HEK293T (cell line): ENCODE data around the gene NBAS.

Experiments used
- CTCF ChIA-PET: fragments of 350-600 bp; formaldehyde crosslinking; extraction: SDS; loops from one replicate; lab custom pipeline; 2021; ENCODE audit warnings: antibody characterized with exemption, inconsistent platforms; lab: Yijun Ruan, JAX
- POLR2A ChIA-PET: fragments of 350-600 bp; formaldehyde crosslinking; extraction: SDS; loops from one replicate; lab custom pipeline; 2020; ENCODE audit warnings: antibody characterized with exemption, inconsistent platforms; lab: Yijun Ruan, JAX
- DNase-seq: peaks from one replicate; pipeline ENCODE4 v3.0.0; 2012; ENCODE audit warnings: mixed read lengths; ENCODE audit errors: extremely low spot score
- ARNT ChIP-seq: fragments of 450-650 bp; IDR thresholded peaks from 2 replicates; pipeline ENCODE4 v1.6.1; 2017; ENCODE audit warnings: mild to moderate bottlenecking
- BHLHE40 ChIP-seq: fragments of 450-650 bp; IDR thresholded peaks from 2 replicates; pipeline ENCODE4 v1.6.1; 2016; ENCODE audit warnings: mild to moderate bottlenecking, moderate library complexity, borderline replicate concordance
- CTBP1 ChIP-seq: fragments of 450-650 bp; IDR thresholded peaks from 2 replicates; pipeline ENCODE4 v1.6.1; 2016; ENCODE audit warnings: borderline replicate concordance
- ELF4 ChIP-seq: fragments of 450-650 bp; IDR thresholded peaks from 2 replicates; pipeline ENCODE4 v1.6.1; 2017; ENCODE audit warnings: antibody characterized with exemption
- FOXA1 ChIP-seq: fragments of 450-650 bp; IDR thresholded peaks from 2 replicates; pipeline ENCODE4 v1.6.1; 2016; ENCODE audit warnings: mild to moderate bottlenecking
- FOXK2 ChIP-seq: fragments of 450-650 bp; IDR thresholded peaks from 2 replicates; pipeline ENCODE4 v1.6.1; 2016; ENCODE audit warnings: mild to moderate bottlenecking
- FOXM1 ChIP-seq: fragments of 450-650 bp; IDR thresholded peaks from 2 replicates; pipeline ENCODE4 v1.6.1; 2017; ENCODE audit warnings: mild to moderate bottlenecking, borderline replicate concordance
- HDGF ChIP-seq: fragments of 450-650 bp; IDR thresholded peaks from 2 replicates; pipeline ENCODE4 v1.6.1; 2017; ENCODE audit warnings: antibody characterized with exemption, borderline replicate concordance
- L3MBTL2 ChIP-seq: fragments of 450-650 bp; conservative IDR thresholded peaks from 2 replicates; pipeline ENCODE4 v1.6.1; 2016; ENCODE audit warnings: mild to moderate bottlenecking
- LEF1 ChIP-seq: fragments of 450-650 bp; IDR thresholded peaks from 2 replicates; pipeline ENCODE4 v1.6.1; 2017; ENCODE audit warnings: mild to moderate bottlenecking, borderline replicate concordance
- NFRKB ChIP-seq: fragments of 450-650 bp; IDR thresholded peaks from 2 replicates; pipeline ENCODE4 v1.6.1; 2016; ENCODE audit warnings: mild to moderate bottlenecking, moderate library complexity
- SP1 ChIP-seq: fragments of 450-650 bp; IDR thresholded peaks from 2 replicates; pipeline ENCODE4 v1.6.1; 2017
- SUZ12 ChIP-seq: fragments of 450-650 bp; IDR thresholded peaks from 2 replicates; pipeline ENCODE4 v1.6.1; 2016; ENCODE audit warnings: mild to moderate bottlenecking
- TARDBP ChIP-seq: fragments of 450-650 bp; IDR thresholded peaks from 2 replicates; pipeline ENCODE4 v1.6.1; 2016
- ZNF384 ChIP-seq: fragments of 450-650 bp; IDR thresholded peaks from 2 replicates; pipeline ENCODE4 v1.6.1; 2016
- TF ChIP-seq, protein P1 (sequence below): fragments of 450-650 bp; IDR thresholded peaks from 2 replicates; pipeline ENCODE4 v1.6.1; 2016

NBAS gene

GRCh38 chr2:15599994-15600393 lies 38.9 kb upstream of the NBAS start:
- TF ChIP-seq SP1 (no peak), TARDBP (no peak), NFRKB (no peak), CTBP1 (no peak), ARNT (no peak), LEF1 (no peak), SUZ12 (no peak)
- TF ChIP-seq, protein P1, sequence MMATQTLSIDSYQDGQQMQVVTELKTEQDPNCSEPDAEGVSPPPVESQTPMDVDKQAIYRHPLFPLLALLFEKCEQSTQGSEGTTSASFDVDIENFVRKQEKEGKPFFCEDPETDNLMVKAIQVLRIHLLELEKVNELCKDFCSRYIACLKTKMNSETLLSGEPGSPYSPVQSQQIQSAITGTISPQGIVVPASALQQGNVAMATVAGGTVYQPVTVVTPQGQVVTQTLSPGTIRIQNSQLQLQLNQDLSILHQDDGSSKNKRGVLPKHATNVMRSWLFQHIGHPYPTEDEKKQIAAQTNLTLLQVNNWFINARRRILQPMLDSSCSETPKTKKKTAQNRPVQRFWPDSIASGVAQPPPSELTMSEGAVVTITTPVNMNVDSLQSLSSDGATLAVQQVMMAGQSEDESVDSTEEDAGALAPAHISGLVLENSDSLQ = no peak
- no peak for DNase-seq
- ChIA-PET CTCF (no interaction called here), POLR2A (no interaction called here)

- CTCF ChIA-PET = no interaction called here
- TF ChIP-seq L3MBTL2 (no peak), HDGF (no peak), FOXA1 (no peak), BHLHE40 (no peak), ARNT (no peak), ELF4 (no peak), SP1 (no peak)
- TF ChIP-seq, protein P1 = no peak
- no peak for DNase-seq
- POLR2A ChIA-PET = no interaction called here
These were observed 35.8 kb upstream of the NBAS start for GRCh38 chr2:15596968-15597367.

GRCh38 chr2:15596350-15596749 lies 35.2 kb upstream of the NBAS start:
- POLR2A ChIA-PET = no interaction called here
- TF ChIP-seq LEF1 = no peak
- DNase-seq = no peak
- CTCF ChIA-PET = no interaction called here

DNA sequence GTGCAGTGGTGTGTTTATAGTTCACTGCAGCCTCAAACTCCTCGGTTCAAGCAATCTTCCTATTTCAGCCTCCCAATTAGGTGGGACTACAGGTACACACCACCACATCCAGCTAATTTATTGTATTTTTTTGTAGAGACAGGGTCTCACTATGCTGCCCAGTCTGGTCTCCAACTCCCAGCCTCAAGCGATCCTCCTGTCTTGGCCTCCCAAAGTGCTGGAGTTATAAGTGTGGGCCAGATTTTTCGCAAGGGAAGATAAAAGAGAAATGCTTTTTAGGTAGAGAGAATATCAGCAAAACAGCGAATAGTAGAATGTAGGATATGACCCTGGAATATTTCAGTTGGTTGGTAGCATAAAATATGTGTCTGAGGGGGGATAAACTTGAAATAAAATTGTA lies 34.8 kb upstream of the NBAS start:
- CTCF ChIA-PET = no interaction called here

DNA sequence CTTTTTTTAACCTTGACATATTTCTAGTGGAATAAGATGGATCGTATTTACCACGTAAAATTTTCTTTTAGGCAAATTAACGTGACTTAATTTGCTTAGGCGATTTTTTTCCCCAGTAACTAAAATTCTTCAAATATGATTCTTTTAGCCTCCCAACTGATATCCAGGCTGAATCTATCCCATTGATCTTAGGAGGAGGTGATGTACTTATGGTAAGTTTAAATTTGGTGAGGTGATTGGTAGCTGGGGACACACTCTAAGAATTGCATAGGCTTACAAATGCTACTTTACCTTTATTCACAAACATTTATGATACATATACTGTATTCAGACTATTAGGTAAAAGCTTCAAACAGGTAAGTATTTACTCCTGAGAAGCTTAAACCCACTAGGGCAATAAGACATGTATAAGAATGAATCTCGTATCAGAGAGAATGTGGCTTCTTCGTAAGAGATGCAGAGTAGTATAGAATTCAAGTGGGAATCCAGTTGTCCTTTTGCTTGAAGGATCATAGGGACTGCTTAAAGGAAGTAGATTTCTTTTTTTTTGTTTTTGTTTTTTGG lies 34.3 kb upstream of the NBAS start:
- no peak for DNase-seq
- TF ChIP-seq FOXK2 (no peak), BHLHE40 (no peak), L3MBTL2 (no peak), NFRKB (no peak), ZNF384 (no peak), FOXA1 (no peak), SP1 (no peak), ARNT (no peak), SUZ12 (no peak), CTBP1 (no peak), FOXM1 (no peak), LEF1 (no peak), ELF4 (no peak), TARDBP (no peak), HDGF (no peak)
- TF ChIP-seq, protein P1 = no peak
- POLR2A ChIA-PET = no interaction called here
- CTCF ChIA-PET = no interaction called here

More for the DNA sequence above, 34.8 kb upstream of the NBAS start:
- TF ChIP-seq ARNT = no peak
- no peak for TF ChIP-seq SP1
- no peak for TF ChIP-seq LEF1
- no peak for TF ChIP-seq NFRKB
- POLR2A ChIA-PET = no interaction called here
- no peak for DNase-seq

- no peak for DNase-seq
- TF ChIP-seq L3MBTL2 = no peak
- no peak for TF ChIP-seq HDGF
- TF ChIP-seq SP1 = no peak
- no peak for TF ChIP-seq LEF1
- TF ChIP-seq ELF4 = no peak
- TF ChIP-seq, protein P1 = no peak
- TF ChIP-seq NFRKB = no peak
- no peak for TF ChIP-seq CTBP1
- no peak for TF ChIP-seq SUZ12
- TF ChIP-seq TARDBP = no peak
- POLR2A ChIA-PET = no interaction called here
- CTCF ChIA-PET = interaction anchor here (0.7 kb wide), 1 partner anchor 8 kb away, joined by 3 read pairs; no protein-coding TSS in a partner anchor
These were observed 33.4 kb upstream of the NBAS start for GRCh38 chr2:15594291-15595256.
